Skeletal muscle tissue (tissue), 4 donors: ENCODE results near the gene TUSC1. TPM values are rescaled to one million over a fixed set of nuclear protein-coding genes. Genes with fewer than 3 reads are reported as not detected.
"Not testable (repeated sequence)": the region's sequence is repeated elsewhere in the genome, so short reads cannot be mapped to it uniquely, and the experiment has no call there.

ENCODE experiments used
- H3K27ac ChIP-seq: one replicate; pipeline ENCODE4 v1.7.0; 2013; ENCODE audit warnings: mild to moderate bottlenecking, low read depth, low read length, inconsistent platforms
- H3K27me3 ChIP-seq, 3 donors: one replicate each; pipeline ENCODE4 v1.7.0; 2013; ENCODE audit warnings: low read length in 3 of 3; ENCODE audit not compliant: control insufficient read depth in 3 of 3, insufficient read depth in 3 of 3
- H3K36me3 ChIP-seq, 3 donors: one replicate each; pipeline ENCODE4 v1.7.0; 2013; ENCODE audit warnings: low read length in 3 of 3; ENCODE audit not compliant: control insufficient read depth in 3 of 3, insufficient read depth in 3 of 3
- H3K4me1 ChIP-seq, 3 donors: one replicate each; pipeline ENCODE4 v1.7.0; 2013; ENCODE audit warnings: low read length in 3 of 3, mild to moderate bottlenecking in 3 of 3; ENCODE audit not compliant: control insufficient read depth in 3 of 3, insufficient read depth in 3 of 3
- H3K4me3 ChIP-seq, 3 donors: one replicate each; pipeline ENCODE4 v1.7.0; 2013; ENCODE audit warnings: low read length in 3 of 3
- H3K9ac ChIP-seq, 3 donors: one replicate each; pipeline ENCODE4 v1.7.0; 2013; ENCODE audit warnings: low read length in 3 of 3, mild to moderate bottlenecking in 3 of 3, moderate library complexity in 2 of 3, low read depth in 1 of 3
- H3K9me3 ChIP-seq, 3 donors: one replicate each; pipeline ENCODE4 v1.7.0; 2013; ENCODE audit warnings: low read length in 3 of 3; ENCODE audit not compliant: control insufficient read depth in 3 of 3
- total RNA-seq: library from RNA; depleted of rRNA; stranded (reverse); fragments of >200 nt; gene quantifications from one replicate; pipeline ENCODE4 v1.2.3, GENCODE V29; 2014
- donor health status: Osteomylitis.

Gene TUSC1
- total RNA-seq, result 9.9 TPM

- Histone ChIP-seq H3K9ac (peak within 1 kb of the TSS; percentile 81 to 91 (median 84)), H3K27ac (peak within 1 kb of the TSS; percentile 92), H3K36me3 (no peaks in the 10 kb centered on the region), H3K4me3 (peak within 1 kb of the TSS; percentile 66 to 83 (median 80)), H3K9me3 (no peaks in the 10 kb centered on the region), H3K4me1 (peaks cover 0 to 13% (median 3%) of the 10 kb centered on the region in 3 donors), H3K27me3 (no peaks in the 10 kb centered on the region)
Measured at GRCh38 chr9:25678147-25678666, at the start of gene TUSC1. Gene TUSC1, minus strand, starts transcription at chr9:25678444. Its CDS starts 132 bp downstream, at chr9:25678312.

GRCh38 chr9:25726871-25727410 lies 48.7 kb upstream of the TUSC1 start:
- no peak overlapping the region for H3K9ac ChIP-seq
- H3K27ac ChIP-seq, result no peak overlapping the region
- no peaks in the 10 kb centered on the region for H3K9me3 ChIP-seq
- H3K4me3 ChIP-seq, result no peak overlapping the region
- no peaks in the 10 kb centered on the region for H3K27me3 ChIP-seq
- no peaks in the 10 kb centered on the region for H3K4me1 ChIP-seq
- no peaks in the 10 kb centered on the region for H3K36me3 ChIP-seq

- no peak overlapping the region for H3K9ac ChIP-seq
Measured at GRCh38 chr9:25724424-25724823, 46.2 kb upstream of the TUSC1 start.

GRCh38 chr9:25716220-25716872 lies 38.1 kb upstream of the TUSC1 start:
- Histone ChIP-seq H3K4me3 (no peak overlapping the region), H3K9me3 (no peaks in the 10 kb centered on the region), H3K9ac (peak overlapping the region in 1 of 3 donors; percentile 2), H3K27me3 (no peaks in the 10 kb centered on the region), H3K4me1 (no peaks in the 10 kb centered on the region), H3K27ac (no peak overlapping the region), H3K36me3 (no peaks in the 10 kb centered on the region)

More at GRCh38 chr9:25724424-25724823, 46.2 kb upstream of the TUSC1 start:
- Histone ChIP-seq H3K27ac (no peak overlapping the region), H3K27me3 (no peaks in the 10 kb centered on the region), H3K4me3 (no peak overlapping the region), H3K9me3 (no peaks in the 10 kb centered on the region), H3K4me1 (no peaks in the 10 kb centered on the region), H3K36me3 (no peaks in the 10 kb centered on the region)

DNA sequence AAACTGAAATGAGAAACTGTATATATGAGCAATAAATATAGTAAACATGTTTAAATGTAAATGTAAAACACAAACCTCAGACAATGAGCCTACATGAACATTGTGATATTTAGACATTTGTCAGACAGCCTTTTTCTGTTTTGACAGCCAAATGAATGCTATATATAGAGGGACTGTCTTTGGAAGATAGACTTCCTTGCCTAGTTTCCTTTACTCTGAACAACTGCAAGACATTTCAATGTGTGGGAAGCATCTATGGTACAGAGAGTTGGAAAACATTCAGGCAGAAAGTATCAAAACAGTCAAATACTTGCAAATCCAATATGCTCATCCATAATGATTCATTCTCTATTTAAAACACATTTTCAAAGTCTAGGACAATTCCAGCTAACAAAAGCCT lies 31.7 kb upstream of the TUSC1 start:
- H3K36me3 ChIP-seq, result no peaks in the 10 kb centered on the region
- H3K9me3 ChIP-seq, result peaks cover 0 to 2% (median 0%) of the 10 kb centered on the region in 3 donors
- no peaks in the 10 kb centered on the region for H3K4me1 ChIP-seq
- H3K9ac ChIP-seq, result no peak overlapping the region
- no peak overlapping the region for H3K4me3 ChIP-seq
- no peaks in the 10 kb centered on the region for H3K27me3 ChIP-seq
- H3K27ac ChIP-seq, result no peak overlapping the region

DNA sequence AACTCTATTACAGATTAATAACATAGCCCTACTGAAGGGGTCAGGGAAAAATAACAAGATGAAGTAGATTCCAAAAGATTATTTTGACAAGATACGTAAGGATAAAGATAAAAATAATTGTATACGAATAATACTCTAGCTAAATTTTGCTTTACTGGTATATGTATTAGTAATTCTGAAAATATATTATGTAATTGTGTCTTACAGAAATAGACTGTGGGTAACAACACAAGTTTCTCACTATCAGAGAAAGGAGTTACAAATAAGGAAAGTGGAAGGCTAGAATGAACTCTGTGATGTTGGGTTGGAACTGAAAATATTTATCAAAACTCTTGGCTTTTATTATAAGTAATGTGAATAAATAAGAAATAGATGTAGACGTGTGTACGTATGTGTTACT lies 26.6 kb upstream of the TUSC1 start:
- Histone ChIP-seq H3K9ac (no peak overlapping the region), H3K4me3 (no peak overlapping the region), H3K27me3 (no peaks in the 10 kb centered on the region), H3K4me1 (no peaks in the 10 kb centered on the region), H3K9me3 (peaks cover 0 to 2% (median 0%) of the 10 kb centered on the region in 3 donors), H3K36me3 (no peaks in the 10 kb centered on the region), H3K27ac (no peak overlapping the region)

DNA sequence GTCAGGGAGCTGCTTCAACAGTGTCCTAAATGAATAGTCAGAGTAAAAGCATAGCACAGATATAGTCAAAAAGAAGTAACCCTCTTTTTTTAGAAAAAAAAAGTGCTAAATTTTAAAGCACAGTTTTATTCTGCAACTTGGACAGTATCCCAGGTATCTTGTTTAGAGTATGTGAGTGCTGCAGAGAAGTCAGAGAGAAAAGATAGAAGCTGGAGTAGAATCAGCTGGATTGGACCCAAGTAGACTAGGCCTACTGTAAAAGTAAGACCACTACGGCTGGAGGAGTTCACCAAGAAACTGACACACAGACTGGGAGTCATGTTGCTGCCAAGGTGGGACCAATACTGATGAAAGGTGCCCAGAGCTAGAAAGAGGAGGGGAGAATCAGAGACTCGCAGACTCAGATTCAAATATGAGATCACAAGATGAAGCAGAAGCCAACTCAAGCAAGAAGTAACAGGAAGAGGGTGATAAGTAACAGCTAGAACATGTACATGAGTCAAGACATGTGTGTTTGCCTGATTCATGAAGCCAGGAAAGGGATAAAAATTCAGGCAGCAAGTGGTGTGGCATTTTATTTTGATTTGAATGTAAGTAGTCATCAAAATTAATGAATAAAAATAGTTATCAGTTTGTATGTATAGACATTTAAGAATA lies 25.6 kb upstream of the TUSC1 start:
- Histone ChIP-seq H3K9me3 (peaks cover 0 to 2% (median 0%) of the 10 kb centered on the region in 3 donors), H3K27ac (no peak overlapping the region), H3K4me1 (no peaks in the 10 kb centered on the region), H3K9ac (no peak overlapping the region), H3K36me3 (no peaks in the 10 kb centered on the region), H3K27me3 (no peaks in the 10 kb centered on the region), H3K4me3 (no peak overlapping the region)

DNA sequence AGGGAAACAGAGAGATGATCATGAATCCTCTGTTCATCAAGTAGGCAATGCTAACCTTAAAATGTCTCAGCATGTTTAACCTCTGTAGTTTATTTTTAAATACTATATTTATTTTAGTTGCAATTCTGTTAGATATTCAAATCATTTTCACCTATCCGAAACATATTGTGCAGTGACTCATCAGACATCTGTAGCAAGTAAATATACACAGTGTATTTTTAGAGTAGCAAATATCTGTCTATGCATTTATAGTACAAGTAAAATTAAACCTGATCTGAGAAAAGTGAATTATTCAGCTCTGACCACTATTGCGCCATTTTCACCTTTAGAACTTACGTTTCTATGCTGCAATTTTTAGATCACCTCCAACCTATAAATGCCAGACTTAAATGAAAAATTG lies 24.3 kb upstream of the TUSC1 start:
- Histone ChIP-seq H3K27me3 (no peaks in the 10 kb centered on the region), H3K36me3 (no peaks in the 10 kb centered on the region), H3K4me3 (no peak overlapping the region), H3K27ac (no peak overlapping the region), H3K9ac (no peak overlapping the region), H3K4me1 (no peaks in the 10 kb centered on the region), H3K9me3 (peaks cover 0 to 2% (median 0%) of the 10 kb centered on the region in 3 donors)

- not testable (repeated sequence) for H3K27ac ChIP-seq, H3K9me3 ChIP-seq, H3K9ac ChIP-seq, H3K27me3 ChIP-seq, H3K4me1 ChIP-seq, H3K4me3 ChIP-seq, H3K36me3 ChIP-seq
Measured at GRCh38 chr9:25700899-25701298, 22.7 kb upstream of the TUSC1 start.

DNA sequence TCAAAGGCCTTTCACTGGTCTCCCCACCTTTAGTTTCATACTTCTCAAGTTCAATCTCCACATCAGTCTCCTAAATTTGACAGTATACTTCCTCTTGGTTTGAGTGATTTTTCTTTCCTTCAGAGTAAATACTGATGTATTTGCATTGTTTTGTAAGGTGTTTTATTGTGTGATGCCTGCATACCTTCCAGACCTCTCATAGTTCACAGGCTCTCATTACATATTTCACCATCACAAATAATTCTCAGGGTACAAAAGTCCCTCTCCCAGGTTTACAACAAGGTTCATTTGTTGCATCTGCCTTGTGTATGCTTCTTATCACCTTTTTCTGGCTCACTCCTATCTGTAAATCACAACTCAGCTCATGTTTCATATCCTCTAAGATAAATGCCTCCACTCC lies 22.2 kb upstream of the TUSC1 start:
- H3K27ac ChIP-seq, result no peak overlapping the region
- H3K9ac ChIP-seq, result no peak overlapping the region
- no peaks in the 10 kb centered on the region for H3K36me3 ChIP-seq
- no peak overlapping the region for H3K4me3 ChIP-seq
- H3K9me3 ChIP-seq, result no peaks in the 10 kb centered on the region
- H3K4me1 ChIP-seq, result no peaks in the 10 kb centered on the region
- no peaks in the 10 kb centered on the region for H3K27me3 ChIP-seq
